Measurements from ENCODE around the gene LRBA.

LRBA gene

DNA sequence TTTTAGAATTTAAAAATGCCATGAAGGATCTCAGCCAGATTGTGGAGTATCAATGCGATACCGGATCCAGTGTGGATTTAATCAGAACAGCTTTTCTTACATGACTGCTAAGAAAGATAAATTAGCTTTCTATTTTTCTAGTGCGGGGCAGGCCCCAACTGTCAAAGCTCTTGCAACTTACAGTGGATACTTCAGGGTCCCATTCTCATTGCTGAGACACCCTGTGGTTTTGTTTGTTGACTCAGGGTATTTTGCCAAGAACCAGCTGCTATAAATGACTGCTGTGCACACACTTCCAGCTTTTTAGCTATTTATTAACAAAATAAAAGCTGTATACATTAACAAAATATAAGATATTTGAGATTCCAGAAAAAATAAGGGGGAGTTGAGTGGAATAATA, 770.5 kb downstream of the LRBA start:
- no peaks in the 10 kb centered on the region for H3K36me3 ChIP-seq (ENCODE audit: control insufficient read depth, insufficient read depth, low read length)
- H3K9me3 ChIP-seq (ENCODE audit: control insufficient read depth, insufficient read depth, low read length): no peaks in the 10 kb centered on the region
- H3K4me3 ChIP-seq (ENCODE audit: low read depth, low read length): no peak overlapping the region
- peaks cover 4% of the 10 kb centered on the region for H3K4me1 ChIP-seq (ENCODE audit: control insufficient read depth, insufficient read depth, low read length)
- H3K9ac ChIP-seq (ENCODE audit: low read depth, low read length): no peak overlapping the region
- H3K27me3 ChIP-seq (ENCODE audit: control insufficient read depth, insufficient read depth, low read length): no peaks in the 10 kb centered on the region

DNA sequence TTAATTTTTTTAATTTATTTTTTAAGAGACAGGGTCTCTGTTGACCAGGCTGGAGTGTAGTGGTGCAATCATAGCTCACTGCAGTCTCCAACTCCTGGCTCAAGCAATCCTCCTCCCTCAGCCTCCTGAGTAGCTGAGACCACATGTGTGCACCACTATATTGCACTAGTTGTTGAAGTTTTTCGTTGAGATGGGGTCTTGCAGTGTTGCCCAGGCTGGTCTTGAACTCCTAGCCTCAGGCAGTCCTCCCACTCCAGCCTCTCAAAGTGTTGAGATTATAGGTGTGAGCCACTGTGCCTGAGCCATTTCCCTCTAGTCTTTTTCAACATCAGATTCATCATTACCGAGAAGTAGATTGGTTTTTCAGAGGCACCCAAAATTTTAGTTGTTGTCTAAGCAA, 771.2 kb downstream of the LRBA start:
- Histone ChIP-seq H3K9me3 (ENCODE audit: control insufficient read depth, insufficient read depth, low read length) (no peaks in the 10 kb centered on the region), H3K9ac (ENCODE audit: low read depth, low read length) (no peak overlapping the region), H3K27me3 (ENCODE audit: control insufficient read depth, insufficient read depth, low read length) (no peaks in the 10 kb centered on the region), H3K4me3 (ENCODE audit: low read depth, low read length) (no peak overlapping the region), H3K36me3 (ENCODE audit: control insufficient read depth, insufficient read depth, low read length) (no peaks in the 10 kb centered on the region), H3K4me1 (ENCODE audit: control insufficient read depth, insufficient read depth, low read length) (peaks cover 4% of the 10 kb centered on the region)

DNA sequence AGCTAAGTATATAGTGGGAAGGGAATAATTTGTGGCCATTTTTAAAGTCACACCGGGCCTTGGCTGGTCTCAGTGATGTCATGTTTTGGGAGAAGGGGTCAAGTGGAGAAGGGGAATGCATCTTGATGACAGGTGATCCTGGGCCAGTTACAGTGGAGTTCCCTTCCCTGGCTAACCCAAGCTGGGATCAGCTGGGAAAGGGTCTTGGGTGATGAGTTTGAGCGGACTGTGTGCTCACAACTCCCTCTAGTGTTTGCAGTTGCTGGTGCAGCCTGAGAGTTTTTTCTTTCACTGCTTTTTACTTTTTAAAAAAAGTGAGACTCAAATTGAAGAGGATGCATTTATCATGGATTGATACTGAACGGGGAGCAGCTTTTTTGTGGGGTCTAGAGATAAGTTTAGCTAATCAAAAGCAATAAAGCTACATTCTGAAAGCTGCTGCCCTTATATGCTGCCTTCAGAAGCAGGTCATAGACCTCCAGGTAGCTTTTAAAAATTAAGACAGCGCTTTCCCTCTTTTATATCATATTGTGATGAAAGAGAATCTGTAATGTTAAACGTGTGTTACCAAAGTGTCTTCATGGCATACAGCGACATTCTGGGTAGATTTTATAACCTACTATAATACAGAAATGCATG, 772.1 kb downstream of the LRBA start:
- Histone ChIP-seq H3K9me3 (ENCODE audit: control insufficient read depth, insufficient read depth, low read length) (no peaks in the 10 kb centered on the region), H3K4me1 (ENCODE audit: control insufficient read depth, insufficient read depth, low read length) (peaks cover 4% of the 10 kb centered on the region), H3K36me3 (ENCODE audit: control insufficient read depth, insufficient read depth, low read length) (no peaks in the 10 kb centered on the region), H3K9ac (ENCODE audit: low read depth, low read length) (no peak overlapping the region), H3K4me3 (ENCODE audit: low read depth, low read length) (no peak overlapping the region), H3K27me3 (ENCODE audit: control insufficient read depth, insufficient read depth, low read length) (no peaks in the 10 kb centered on the region)

DNA sequence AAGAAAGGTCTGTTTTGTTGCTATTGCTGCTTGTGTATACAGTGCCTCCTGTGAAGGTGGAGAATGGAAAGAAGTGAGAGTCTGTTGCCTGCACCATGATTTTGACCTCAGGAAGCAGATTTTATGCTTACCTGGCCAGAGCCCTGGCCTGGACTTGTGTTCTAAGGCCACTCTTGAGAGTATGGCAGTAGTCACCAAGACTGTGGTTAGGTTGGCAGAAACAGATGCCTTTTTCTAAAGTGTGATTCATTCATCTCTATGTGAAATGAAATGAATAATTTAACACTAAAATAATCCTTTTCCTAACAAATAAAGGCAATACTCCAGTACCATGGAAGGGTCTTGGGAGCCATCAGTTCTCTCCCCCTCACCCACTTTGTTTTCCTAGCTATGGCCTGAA, 775.1 kb downstream of the LRBA start:
- Histone ChIP-seq H3K9ac (ENCODE audit: low read depth, low read length) (no peak overlapping the region), H3K27me3 (ENCODE audit: control insufficient read depth, insufficient read depth, low read length) (no peaks in the 10 kb centered on the region), H3K4me1 (ENCODE audit: control insufficient read depth, insufficient read depth, low read length) (peaks cover 3% of the 10 kb centered on the region), H3K9me3 (ENCODE audit: control insufficient read depth, insufficient read depth, low read length) (no peaks in the 10 kb centered on the region), H3K36me3 (ENCODE audit: control insufficient read depth, insufficient read depth, low read length) (no peaks in the 10 kb centered on the region), H3K4me3 (ENCODE audit: low read depth, low read length) (no peak overlapping the region)

DNA sequence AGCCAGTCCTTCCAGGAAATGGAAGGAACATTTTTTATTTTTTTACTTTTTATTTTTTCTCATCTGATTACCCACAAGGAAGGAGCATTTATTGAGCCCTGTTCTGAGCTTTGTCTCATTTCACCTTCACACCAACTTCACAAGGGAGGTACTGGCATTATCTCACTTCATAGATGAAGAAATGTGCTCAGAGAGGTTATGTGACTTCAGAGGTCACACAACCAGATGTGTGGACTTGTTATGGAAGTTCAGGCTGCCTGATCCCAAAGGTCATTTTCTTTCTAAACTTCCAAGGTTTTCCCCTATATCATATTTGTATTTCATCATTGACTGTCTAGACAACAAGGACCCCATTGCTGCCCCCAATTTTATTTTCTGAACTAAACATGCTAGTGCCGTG, 776.5 kb downstream of the LRBA start:
- Histone ChIP-seq H3K9me3 (ENCODE audit: control insufficient read depth, insufficient read depth, low read length) (no peaks in the 10 kb centered on the region), H3K36me3 (ENCODE audit: control insufficient read depth, insufficient read depth, low read length) (no peaks in the 10 kb centered on the region), H3K4me3 (ENCODE audit: low read depth, low read length) (no peak overlapping the region), H3K9ac (ENCODE audit: low read depth, low read length) (no peak overlapping the region), H3K4me1 (ENCODE audit: control insufficient read depth, insufficient read depth, low read length) (no peaks in the 10 kb centered on the region), H3K27me3 (ENCODE audit: control insufficient read depth, insufficient read depth, low read length) (no peaks in the 10 kb centered on the region)

DNA sequence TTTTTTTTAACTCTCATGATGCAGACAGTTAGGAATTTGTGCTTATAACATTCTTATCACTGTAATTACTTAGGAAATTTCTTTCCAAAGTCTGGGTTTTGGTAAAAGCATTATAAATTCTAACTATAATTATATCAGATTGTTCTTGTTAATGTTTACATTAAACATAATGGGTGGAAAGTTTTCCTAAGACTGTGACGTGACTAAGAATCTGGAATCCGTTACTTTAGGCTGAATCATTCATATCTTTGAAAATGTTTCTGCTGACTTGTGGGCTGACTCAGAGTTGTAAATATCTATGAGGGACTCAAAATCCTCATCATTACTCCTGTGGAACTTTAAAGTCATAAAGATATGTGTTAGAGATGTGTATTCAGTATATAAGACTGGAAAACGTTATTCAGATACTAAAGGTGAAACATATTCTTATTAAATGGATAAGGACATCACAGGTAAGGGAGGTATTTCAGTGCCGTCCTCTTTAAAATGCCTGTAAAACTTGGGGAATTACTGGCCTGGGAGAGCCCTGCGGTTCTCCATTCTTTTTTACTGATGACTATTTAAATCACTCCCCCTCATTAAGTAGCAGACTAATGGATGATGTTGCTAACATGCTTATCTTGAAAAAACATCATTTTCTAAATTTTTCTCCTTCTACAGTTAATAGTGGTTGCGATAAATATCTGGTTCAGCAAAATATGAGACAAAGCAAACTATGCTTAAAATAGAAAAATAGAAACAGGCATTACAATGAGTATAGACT, 777.8 kb downstream of the LRBA start:
- Histone ChIP-seq H3K9me3 (ENCODE audit: control insufficient read depth, insufficient read depth, low read length) (no peaks in the 10 kb centered on the region), H3K4me3 (ENCODE audit: low read depth, low read length) (no peak overlapping the region), H3K4me1 (ENCODE audit: control insufficient read depth, insufficient read depth, low read length) (no peaks in the 10 kb centered on the region), H3K36me3 (ENCODE audit: control insufficient read depth, insufficient read depth, low read length) (no peaks in the 10 kb centered on the region), H3K9ac (ENCODE audit: low read depth, low read length) (no peak overlapping the region), H3K27me3 (ENCODE audit: control insufficient read depth, insufficient read depth, low read length) (no peaks in the 10 kb centered on the region)

DNA sequence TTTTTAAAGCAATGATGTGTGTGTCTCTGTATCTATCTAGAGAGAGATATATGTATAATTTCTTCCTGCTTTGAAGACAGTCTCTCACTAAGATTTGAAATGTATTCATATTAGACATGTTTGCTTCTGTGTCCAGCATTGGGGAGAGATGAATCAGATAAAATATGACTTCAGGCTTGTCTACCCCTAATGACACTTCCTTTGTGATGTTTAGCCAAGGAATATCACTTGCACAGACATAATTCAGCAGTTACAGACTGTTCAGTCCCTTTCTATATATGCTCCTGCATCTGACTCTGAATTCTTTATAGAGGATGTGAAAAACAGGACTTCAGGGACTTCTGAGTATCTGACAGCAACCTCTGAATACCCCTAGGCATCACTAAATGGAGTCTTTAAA, 778.5 kb downstream of the LRBA start:
- Histone ChIP-seq H3K27me3 (ENCODE audit: control insufficient read depth, insufficient read depth, low read length) (no peaks in the 10 kb centered on the region), H3K9ac (ENCODE audit: low read depth, low read length) (no peak overlapping the region)

DNA sequence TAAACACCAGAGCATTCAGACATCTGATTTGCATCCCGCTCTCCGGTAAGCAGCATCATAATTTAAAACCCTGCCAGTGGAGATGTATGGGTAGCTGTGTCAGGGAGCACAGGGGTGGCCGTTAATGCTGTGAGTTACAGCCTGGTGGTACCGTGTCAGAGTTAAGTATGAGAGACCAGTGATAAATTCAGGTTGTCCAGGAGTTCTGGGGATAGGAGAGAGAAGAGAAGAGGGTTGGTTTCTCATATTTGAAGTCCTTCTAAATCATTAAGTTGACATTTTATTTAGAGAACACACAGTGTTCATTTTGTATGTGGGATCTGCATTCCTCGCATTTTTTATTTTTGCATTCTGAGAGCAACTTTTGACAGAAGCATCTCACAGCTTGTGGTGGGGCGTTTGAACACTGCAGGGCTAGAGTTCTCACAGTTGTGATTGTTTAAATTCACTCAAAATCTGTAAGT, 779.2 kb downstream of the LRBA start:
- H3K27me3 ChIP-seq (ENCODE audit: control insufficient read depth, insufficient read depth, low read length): no peaks in the 10 kb centered on the region
- H3K36me3 ChIP-seq (ENCODE audit: control insufficient read depth, insufficient read depth, low read length): no peaks in the 10 kb centered on the region
- H3K9ac ChIP-seq (ENCODE audit: low read depth, low read length): no peak overlapping the region
- no peaks in the 10 kb centered on the region for H3K4me1 ChIP-seq (ENCODE audit: control insufficient read depth, insufficient read depth, low read length)
- no peaks in the 10 kb centered on the region for H3K9me3 ChIP-seq (ENCODE audit: control insufficient read depth, insufficient read depth, low read length)
- no peak overlapping the region for H3K4me3 ChIP-seq (ENCODE audit: low read depth, low read length)

More for the DNA sequence above, 778.5 kb downstream of the LRBA start:
- Histone ChIP-seq H3K4me1 (ENCODE audit: control insufficient read depth, insufficient read depth, low read length) (no peaks in the 10 kb centered on the region), H3K4me3 (ENCODE audit: low read depth, low read length) (no peak overlapping the region), H3K36me3 (ENCODE audit: control insufficient read depth, insufficient read depth, low read length) (no peaks in the 10 kb centered on the region), H3K9me3 (ENCODE audit: control insufficient read depth, insufficient read depth, low read length) (no peaks in the 10 kb centered on the region)

DNA sequence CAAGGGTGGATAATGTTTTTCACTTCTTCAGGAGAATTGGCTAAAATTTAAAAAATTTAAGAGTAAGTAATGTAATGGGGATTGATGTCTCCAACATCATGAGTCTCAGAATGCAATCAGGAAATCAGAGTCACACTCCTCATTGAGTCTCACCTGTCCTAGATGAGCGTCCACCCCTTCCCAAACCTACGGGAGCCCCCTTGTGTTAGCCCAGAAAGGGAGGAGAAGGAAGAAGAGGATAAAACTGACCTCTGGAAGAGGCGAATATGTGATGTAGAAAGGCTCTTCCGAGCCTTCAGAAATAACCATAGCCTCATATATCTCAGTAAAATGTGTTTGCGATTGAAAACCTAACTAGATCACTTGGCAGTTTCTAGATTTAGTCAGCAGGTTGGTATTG, 779.8 kb downstream of the LRBA start:
- H3K4me1 ChIP-seq (ENCODE audit: control insufficient read depth, insufficient read depth, low read length): no peaks in the 10 kb centered on the region
- no peak overlapping the region for H3K4me3 ChIP-seq (ENCODE audit: low read depth, low read length)
- H3K36me3 ChIP-seq (ENCODE audit: control insufficient read depth, insufficient read depth, low read length): no peaks in the 10 kb centered on the region
- H3K27me3 ChIP-seq (ENCODE audit: control insufficient read depth, insufficient read depth, low read length): no peaks in the 10 kb centered on the region
- no peak overlapping the region for H3K9ac ChIP-seq (ENCODE audit: low read depth, low read length)
- no peaks in the 10 kb centered on the region for H3K9me3 ChIP-seq (ENCODE audit: control insufficient read depth, insufficient read depth, low read length)

DNA sequence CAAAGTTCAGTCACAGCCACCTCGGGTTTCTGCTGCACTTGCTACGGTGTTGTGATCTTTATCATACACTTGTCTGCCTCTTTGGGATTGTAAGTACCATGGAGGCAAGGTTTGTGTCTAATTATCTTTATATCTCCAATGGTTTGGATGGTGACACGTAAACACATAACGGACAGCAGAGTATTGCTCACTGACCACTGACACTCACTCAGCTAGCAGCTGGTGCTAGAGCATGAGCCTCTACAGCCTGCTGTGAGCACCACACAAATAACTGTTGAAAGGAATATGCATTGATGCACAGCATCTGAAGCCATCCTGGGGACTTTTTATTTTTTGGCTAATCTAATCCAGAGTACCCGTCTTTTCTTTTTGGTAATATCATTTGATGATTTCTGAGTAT, 780.8 kb downstream of the LRBA start:
- Histone ChIP-seq H3K27me3 (ENCODE audit: control insufficient read depth, insufficient read depth, low read length) (no peaks in the 10 kb centered on the region), H3K9ac (ENCODE audit: low read depth, low read length) (no peak overlapping the region), H3K9me3 (ENCODE audit: control insufficient read depth, insufficient read depth, low read length) (no peaks in the 10 kb centered on the region), H3K4me1 (ENCODE audit: control insufficient read depth, insufficient read depth, low read length) (peaks cover 2% of the 10 kb centered on the region), H3K36me3 (ENCODE audit: control insufficient read depth, insufficient read depth, low read length) (no peaks in the 10 kb centered on the region), H3K4me3 (ENCODE audit: low read depth, low read length) (no peak overlapping the region)

DNA sequence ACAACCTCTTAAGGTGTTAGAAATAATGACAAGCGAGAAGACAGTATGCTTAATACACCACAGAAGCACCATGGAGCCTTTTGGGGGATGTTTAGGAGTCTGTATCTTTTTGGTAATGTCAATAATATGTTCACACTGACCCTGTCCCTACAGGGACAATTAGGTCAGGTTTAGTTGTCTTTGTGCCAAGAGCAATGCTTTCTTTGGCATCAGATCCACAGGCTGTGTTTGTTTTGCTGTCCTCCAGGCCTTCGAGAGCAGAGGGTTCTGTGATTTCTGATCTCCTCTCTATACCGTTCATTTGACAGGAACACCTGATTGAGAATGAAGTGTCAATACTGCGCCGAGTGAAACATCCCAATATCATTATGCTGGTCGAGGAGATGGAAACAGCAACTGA, 783.1 kb downstream of the LRBA start:
- H3K27me3 ChIP-seq (ENCODE audit: control insufficient read depth, insufficient read depth, low read length): no peaks in the 10 kb centered on the region
- no peak overlapping the region for H3K9ac ChIP-seq (ENCODE audit: low read depth, low read length)
- no peak overlapping the region for H3K4me3 ChIP-seq (ENCODE audit: low read depth, low read length)
- H3K36me3 ChIP-seq (ENCODE audit: control insufficient read depth, insufficient read depth, low read length): no peaks in the 10 kb centered on the region
- H3K4me1 ChIP-seq (ENCODE audit: control insufficient read depth, insufficient read depth, low read length): peaks cover 2% of the 10 kb centered on the region
- no peaks in the 10 kb centered on the region for H3K9me3 ChIP-seq (ENCODE audit: control insufficient read depth, insufficient read depth, low read length)

DNA sequence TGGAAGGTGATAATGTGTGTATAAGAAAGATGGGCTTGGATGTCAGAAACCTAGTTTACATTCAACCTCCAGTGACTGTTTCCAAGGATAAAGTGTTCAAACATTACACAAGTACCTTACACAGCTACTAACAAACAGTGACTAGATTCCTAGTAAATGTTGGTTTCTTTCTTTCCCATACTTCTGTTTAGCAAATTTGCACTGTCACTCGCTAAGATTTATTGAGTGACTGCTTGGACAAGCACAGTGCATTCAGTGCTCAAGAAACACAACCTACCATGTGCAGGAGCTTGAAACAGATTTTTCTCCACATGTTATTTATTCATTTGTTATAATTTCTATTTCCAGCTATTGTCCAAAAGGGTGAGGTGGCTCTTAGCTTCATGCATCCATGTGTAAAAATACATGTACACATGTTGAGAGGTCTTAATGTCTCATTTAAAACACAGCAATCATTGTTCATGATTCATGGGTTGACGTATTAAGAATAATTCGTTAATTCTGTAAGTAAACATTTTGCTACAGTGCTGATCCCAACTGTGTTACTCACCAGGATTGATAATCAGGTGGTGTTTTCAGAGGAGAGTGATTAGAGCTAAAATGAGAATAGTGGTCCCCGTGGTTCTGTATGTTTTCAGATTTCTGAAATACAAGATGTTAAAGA, 783.8 kb downstream of the LRBA start:
- no peak overlapping the region for H3K9ac ChIP-seq (ENCODE audit: low read depth, low read length)
- no peaks in the 10 kb centered on the region for H3K9me3 ChIP-seq (ENCODE audit: control insufficient read depth, insufficient read depth, low read length)
- H3K4me3 ChIP-seq (ENCODE audit: low read depth, low read length): no peak overlapping the region
- H3K27me3 ChIP-seq (ENCODE audit: control insufficient read depth, insufficient read depth, low read length): no peaks in the 10 kb centered on the region
- no peaks in the 10 kb centered on the region for H3K36me3 ChIP-seq (ENCODE audit: control insufficient read depth, insufficient read depth, low read length)
- peaks cover 2% of the 10 kb centered on the region for H3K4me1 ChIP-seq (ENCODE audit: control insufficient read depth, insufficient read depth, low read length)

Measured in iPS-15b (cell line).